Measurements from ENCODE around the gene TP53BP2. TPM values are rescaled to one million over a fixed set of nuclear protein-coding genes. Genes with fewer than 3 reads are reported as not detected.
"Not testable (repeated sequence)": the region's sequence is repeated elsewhere in the genome, so short reads cannot be mapped to it uniquely, and the experiment has no call there.

TP53BP2 gene
- total RNA-seq, 2 experiments from 2014 or later, result 21.1 to 21.7 TPM

DNA sequence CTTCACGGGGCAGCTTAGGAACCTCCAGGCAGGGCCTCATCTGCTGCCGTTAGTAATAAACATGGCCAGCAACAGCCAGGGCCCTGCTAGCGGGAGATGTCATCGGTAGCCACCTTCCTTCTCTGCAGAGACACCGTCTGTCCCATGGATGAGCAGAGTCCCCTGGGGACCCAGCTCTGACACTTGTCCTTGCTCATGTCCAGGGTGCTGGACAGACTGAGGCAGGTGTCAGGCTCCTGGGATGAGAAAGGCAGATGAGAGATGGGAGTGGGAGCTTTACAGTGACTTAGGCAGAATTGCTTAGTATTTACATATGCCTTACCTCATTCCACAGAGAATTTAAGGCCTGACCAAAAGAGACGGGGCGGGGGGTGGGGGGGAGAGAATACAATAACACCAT is 108.4 kb downstream of the TP53BP2 start:
- TF ChIP-seq CTCF (conservative IDR thresholded peaks at IDR 0.05; ENCODE audit: low read length), result no peak
- no peak for TF ChIP-seq EZH2phosphoT487 (IDR thresholded peaks at IDR 0.05; ENCODE audit: borderline replicate concordance, low read depth, low read length)
- no peak for DNase-seq (ENCODE audit: low spot score)
- no TSS peak for BruUV-seq (replicated peaks)
- H2AFZ ChIP-seq (ENCODE audit: low read length), result no peak overlapping the region
- H3K9me3 ChIP-seq (ENCODE audit: low read length), result no peaks in the 10 kb centered on the region
- H3K9me2 ChIP-seq (ENCODE audit: insufficient read depth, low read length), result no peaks in the 10 kb centered on the region
- H3K79me2 ChIP-seq (ENCODE audit: insufficient read depth, low read depth, low read length), result no peaks in the 10 kb centered on the region
- no peaks in the 10 kb centered on the region for H3K4me1 ChIP-seq (ENCODE audit: insufficient read depth, low read length, poor library complexity, severe bottlenecking)
- no peaks in the 10 kb centered on the region for H4K20me1 ChIP-seq (ENCODE audit: insufficient read depth, low read length)
- no peak overlapping the region for H3K4me2 ChIP-seq (ENCODE audit: low read length)
- H3K4me3 ChIP-seq (ENCODE audit: low read depth, low read length, poor library complexity, severe bottlenecking), result no peak overlapping the region
- ChIA-PET CTCF (ENCODE audit: unreplicated experiment) (no interaction called here), POLR2A (interaction anchor here (1.0 to 1.4 kb wide), 2 partner anchors 17 to 21 kb away, joined by 3 to 4 read pairs; no protein-coding TSS in a partner anchor)
- H3K27ac ChIP-seq (ENCODE audit: low read depth, low read length, poor library complexity, severe bottlenecking), result no peak overlapping the region
- H3K36me3 ChIP-seq (ENCODE audit: insufficient read depth, low read length), result no peaks in the 10 kb centered on the region
- intact Hi-C loops (cut with micrococcal nuclease; ENCODE audit: unreplicated experiment), result no loop called here

GRCh38 chr1:223736638-223737037 is 109.1 kb downstream of the TP53BP2 start:
- DNase-seq (ENCODE audit: low spot score); H3K79me2 ChIP-seq (ENCODE audit: insufficient read depth, low read depth, low read length); H2AFZ ChIP-seq (ENCODE audit: low read length); H3K4me3 ChIP-seq (ENCODE audit: low read depth, low read length, poor library complexity, severe bottlenecking); H4K20me1 ChIP-seq (ENCODE audit: insufficient read depth, low read length); H3K9me3 ChIP-seq (ENCODE audit: low read length); POLR2A ChIA-PET; H3K36me3 ChIP-seq (ENCODE audit: insufficient read depth, low read length); H3K9me2 ChIP-seq (ENCODE audit: insufficient read depth, low read length); intact Hi-C loops (cut with micrococcal nuclease; ENCODE audit: unreplicated experiment); H3K4me1 ChIP-seq (ENCODE audit: insufficient read depth, low read length, poor library complexity, severe bottlenecking); CTCF ChIA-PET (ENCODE audit: unreplicated experiment); H3K27ac ChIP-seq (ENCODE audit: low read depth, low read length, poor library complexity, severe bottlenecking); BruUV-seq (replicated peaks); H3K4me2 ChIP-seq (ENCODE audit: low read length): not testable (repeated sequence)

DNA sequence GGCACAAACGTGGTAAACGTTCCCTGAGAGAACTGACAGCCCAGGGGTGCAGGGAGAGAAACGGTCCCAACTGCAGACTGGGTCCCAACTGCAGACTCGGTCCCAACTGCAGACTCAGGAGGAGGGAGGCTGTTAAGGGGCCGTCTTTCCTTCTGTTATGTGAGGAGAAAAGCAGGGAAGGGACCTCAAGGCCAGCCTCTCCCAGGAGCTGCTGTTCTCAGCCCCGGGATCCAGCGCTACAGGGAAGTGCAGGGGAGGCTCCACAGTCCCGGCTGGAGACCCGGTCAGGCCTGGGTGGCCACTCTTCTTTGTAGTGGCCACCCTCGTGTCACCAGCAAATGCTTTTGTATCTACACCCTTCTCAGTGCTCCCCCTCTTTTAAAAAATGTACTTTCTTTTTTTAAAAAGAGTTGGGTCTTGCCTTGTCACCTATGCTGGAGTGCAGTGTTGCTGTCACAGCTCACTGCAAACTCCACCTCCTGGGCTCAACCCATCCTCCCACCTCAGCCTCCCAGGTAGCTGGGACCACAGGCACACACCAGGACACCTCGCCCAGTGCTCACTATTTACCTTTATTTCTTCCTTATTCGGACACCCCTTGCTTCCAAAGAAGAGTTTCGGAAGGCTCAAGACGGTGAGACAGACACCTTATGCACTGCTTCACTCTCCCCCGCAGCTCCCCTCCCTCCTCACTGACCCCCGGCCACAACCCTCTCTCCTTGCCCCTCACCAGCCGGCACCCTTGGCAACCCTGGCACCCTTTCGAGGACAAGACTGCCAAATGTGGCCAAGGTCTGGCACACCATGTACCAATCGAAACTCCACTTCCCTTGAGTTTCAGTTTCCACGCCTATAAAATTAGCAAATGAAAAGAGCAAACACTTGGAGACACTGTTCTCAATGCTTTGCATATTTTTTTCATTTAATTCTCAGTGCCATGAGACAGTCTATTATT is 111.6 kb downstream of the TP53BP2 start:
- Histone ChIP-seq H3K36me3 (ENCODE audit: insufficient read depth, low read length) (no peaks in the 10 kb centered on the region), H2AFZ (ENCODE audit: low read length) (no peak overlapping the region), H3K9me3 (ENCODE audit: low read length) (no peaks in the 10 kb centered on the region), H3K4me2 (ENCODE audit: low read length) (no peak overlapping the region), H3K9me2 (ENCODE audit: insufficient read depth, low read length) (no peaks in the 10 kb centered on the region), H4K20me1 (ENCODE audit: insufficient read depth, low read length) (no peaks in the 10 kb centered on the region), H3K4me3 (ENCODE audit: low read depth, low read length, poor library complexity, severe bottlenecking) (no peak overlapping the region), H3K79me2 (ENCODE audit: insufficient read depth, low read depth, low read length) (no peaks in the 10 kb centered on the region), H3K27ac (ENCODE audit: low read depth, low read length, poor library complexity, severe bottlenecking) (no peak overlapping the region), H3K4me1 (ENCODE audit: insufficient read depth, low read length, poor library complexity, severe bottlenecking) (no peaks in the 10 kb centered on the region)
- DNase-seq (ENCODE audit: low spot score), result no peak
- intact Hi-C loops (cut with micrococcal nuclease; ENCODE audit: unreplicated experiment), result no loop called here
- no TSS peak for BruUV-seq (replicated peaks)
- TF ChIP-seq CTCF (conservative IDR thresholded peaks at IDR 0.05; ENCODE audit: low read length), result no peak
- no peak for TF ChIP-seq EZH2phosphoT487 (IDR thresholded peaks at IDR 0.05; ENCODE audit: borderline replicate concordance, low read depth, low read length)
- POLR2A ChIA-PET, result no interaction called here
- CTCF ChIA-PET (ENCODE audit: unreplicated experiment), result interaction anchor here (0.8 kb wide), 1 partner anchor 11 kb away, joined by 3 read pairs; no protein-coding TSS in a partner anchor

All from OCI-LY7 (cell line).